SHP77 treated with DMSO at 0.1 percent for 48 hours (cell line): Measurements from ENCODE around the gene KLF13.

ENCODE experiments used
- DNase-seq: peaks from one replicate; lab custom pipeline; 2025; lab: John Stamatoyannopoulos, UW

KLF13 gene

DNA sequence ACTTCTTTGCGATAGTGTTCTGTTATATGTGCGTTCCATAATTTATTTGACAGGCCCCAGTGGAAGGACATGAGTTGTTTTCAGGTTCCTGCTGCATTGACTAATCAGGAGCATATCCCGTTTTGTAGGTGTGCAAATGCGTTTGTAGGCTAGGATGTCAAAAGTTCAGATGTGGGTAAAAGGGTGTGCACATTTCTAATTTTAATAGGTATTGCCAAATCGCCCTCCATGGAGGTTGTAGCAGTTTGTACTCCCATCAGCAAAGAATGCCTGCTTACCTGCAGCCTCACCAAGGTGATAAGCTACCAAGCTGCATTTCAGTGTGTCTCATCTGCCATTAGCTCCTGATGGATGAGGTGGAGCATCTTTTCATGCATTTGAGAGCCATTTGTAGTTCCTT is 36.3 kb downstream of the KLF13 start:
- DNase-seq = no peak

GRCh38 chr15:31364301-31365031 is 37.8 kb downstream of the KLF13 start:
- DNase-seq = no peak

GRCh38 chr15:31365032-31365654 is 38.5 kb downstream of the KLF13 start:
- DNase-seq = no peak

GRCh38 chr15:31365655-31366127 is 39.1 kb downstream of the KLF13 start:
- DNase-seq = no peak

DNA sequence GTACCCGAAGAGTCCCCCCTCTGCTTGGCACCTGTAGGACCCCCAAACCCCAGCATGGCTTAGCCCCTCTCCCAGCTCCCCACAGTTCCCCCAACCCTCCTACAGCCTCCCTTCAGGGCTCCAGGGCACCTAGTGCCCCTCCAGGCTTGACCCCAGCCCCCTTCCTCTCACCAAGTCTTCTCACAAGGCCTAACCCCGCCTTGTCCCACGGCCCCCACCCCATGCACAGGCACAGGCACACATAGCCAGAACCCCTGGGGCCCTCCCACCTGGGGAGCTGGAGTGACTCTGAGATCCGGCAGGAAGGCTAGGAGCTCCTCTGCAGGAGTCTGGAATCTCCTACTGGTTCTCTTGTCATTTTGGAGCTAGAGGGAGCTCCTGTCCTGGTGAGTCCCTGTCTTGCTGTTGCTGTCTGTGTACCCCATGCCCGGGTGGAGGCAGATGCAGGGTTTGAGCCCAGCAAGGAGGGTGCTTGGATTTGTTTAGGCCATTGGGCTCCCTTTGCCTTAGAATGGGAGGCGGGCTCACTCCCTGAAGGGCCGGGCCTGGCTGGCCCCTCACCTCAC is 39.6 kb downstream of the KLF13 start:
- no peak for DNase-seq

GRCh38 chr15:31367021-31367729 is 40.5 kb downstream of the KLF13 start:
- no peak for DNase-seq

DNA sequence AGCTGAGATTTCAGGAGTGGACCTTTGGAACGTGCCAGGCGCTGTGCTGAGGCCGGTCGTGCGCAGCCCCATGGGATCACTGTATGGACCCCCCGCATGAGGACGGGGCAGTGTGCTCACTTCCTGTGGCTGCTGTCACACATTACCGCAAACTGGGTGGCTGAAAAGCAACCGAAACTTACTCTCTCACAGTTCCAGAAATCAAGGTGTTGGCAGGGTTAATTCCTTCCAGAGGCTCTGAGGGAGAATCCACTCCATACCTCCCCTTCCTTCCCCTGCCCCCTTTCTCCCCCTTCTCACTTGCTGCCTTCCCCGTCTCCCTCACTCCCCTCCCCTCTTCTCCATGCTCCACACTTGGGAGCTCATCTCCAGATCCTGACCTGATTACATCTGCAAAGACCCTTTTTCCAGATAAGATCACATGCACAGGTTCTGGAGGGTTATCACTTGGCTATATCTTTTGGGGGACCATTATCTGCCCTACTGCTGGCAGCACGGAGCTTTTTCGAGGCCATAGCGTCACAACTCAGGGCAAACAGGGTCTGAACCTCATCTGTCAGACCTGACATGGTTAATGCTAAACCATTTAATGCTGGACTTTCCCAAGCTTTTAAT is 41.2 kb downstream of the KLF13 start:
- no peak for DNase-seq

DNA sequence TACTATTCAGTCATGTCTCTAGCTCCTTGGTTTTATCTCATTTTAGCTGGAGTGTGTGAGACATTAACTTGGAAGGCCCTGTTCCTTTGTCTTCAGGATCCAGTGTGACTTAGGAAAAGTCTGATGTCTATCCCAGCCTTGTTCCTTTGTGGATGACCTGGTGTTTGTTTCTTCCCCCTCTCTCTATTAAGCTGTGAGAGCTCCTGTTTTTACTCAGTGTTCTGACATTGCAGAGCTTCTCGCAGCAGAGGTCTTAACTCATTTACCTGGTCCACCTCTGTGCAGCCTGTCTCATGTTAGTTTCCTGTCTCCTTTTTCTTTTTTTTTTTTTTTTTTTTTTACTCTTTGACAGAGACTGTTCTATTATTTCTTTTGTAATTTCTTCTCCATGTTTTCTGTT is 43.1 kb downstream of the KLF13 start:
- DNase-seq = no peak

DNA sequence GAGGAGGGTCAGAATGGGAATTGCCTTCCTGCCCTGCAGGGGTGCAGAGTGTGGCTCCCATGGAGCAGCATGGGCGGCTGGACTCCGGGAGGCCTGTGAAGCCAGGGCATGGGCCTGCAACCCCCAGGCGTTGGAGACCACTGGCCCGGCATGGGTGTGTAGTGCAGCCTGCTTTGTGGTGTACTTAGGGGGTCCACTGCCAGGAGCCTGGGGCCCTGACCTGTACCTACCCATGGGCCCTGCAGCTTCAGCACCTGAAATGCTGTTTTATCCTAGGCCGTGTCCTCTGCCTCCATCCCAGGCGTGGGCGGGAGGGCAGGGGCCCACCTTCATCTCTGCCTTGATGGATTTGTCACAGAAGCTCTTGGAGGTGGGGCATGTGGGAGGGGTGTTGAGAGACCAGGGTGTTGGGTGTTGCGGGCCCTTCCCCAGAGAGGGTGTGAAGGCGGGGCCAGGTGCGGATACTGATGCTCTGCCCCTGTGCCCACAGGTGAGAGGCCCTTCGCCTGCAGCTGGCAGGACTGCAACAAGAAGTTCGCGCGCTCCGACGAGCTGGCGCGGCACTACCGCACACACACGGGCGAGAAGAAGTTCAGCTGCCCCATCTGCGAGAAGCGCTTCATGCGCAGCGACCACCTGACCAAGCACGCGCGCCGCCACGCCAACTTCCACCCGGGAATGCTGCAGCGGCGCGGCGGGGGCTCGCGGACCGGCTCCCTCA is 45.0 kb downstream of the KLF13 start:
- no peak for DNase-seq

- DNase-seq = peak; percentile 49
Observed at GRCh38 chr15:31372635-31373091, 46.0 kb downstream of the KLF13 start.

GRCh38 chr15:31373096-31373865 is 46.6 kb downstream of the KLF13 start:
- DNase-seq = no peak

- no peak for DNase-seq
Observed at GRCh38 chr15:31373970-31374369, 47.3 kb downstream of the KLF13 start.

- DNase-seq = no peak
Observed at GRCh38 chr15:31374489-31374888, 47.9 kb downstream of the KLF13 start.

DNA sequence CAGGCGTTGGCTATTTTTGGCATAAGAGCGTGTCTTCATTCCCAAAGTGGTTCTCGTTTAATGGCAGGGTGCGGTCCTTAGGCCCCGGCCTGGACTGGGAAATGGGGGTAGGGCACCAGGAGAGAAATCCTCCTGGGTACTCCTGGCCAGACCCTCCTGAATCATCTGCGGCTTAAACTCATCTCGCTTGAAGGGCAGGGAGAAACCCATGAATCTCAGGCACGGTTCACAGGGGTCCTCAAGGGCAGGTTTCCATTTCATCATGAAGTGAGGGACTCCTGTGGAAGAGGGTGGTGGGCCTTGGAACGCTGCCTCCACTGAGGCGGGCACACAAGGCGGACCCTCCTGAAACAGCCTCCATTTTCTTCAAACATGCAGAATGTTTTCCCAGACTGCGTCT is 48.4 kb downstream of the KLF13 start:
- no peak for DNase-seq

DNA sequence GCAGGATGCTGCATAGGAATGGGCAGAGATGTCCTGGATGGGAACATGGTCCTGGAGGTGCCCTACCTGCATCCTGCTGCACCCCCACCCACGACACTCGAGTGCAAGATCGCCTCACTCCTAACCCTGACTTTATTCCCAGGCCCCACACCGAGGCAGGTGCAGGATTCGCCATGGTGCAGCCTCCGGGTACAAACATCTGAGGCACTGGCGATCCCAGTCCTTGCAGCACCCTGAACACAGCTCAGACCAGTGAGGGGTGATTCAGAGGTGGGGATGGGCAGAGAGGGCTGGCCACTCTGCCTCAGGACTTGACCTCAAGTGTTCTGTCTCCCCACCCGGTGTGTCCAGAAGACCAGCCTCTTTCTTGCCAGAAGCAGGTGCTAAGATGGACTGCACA is 49.1 kb downstream of the KLF13 start:
- no peak for DNase-seq

GRCh38 chr15:31376511-31376910 is 49.9 kb downstream of the KLF13 start:
- DNase-seq = no peak

GRCh38 chr15:31377030-31377429 is 50.4 kb downstream of the KLF13 start:
- no peak for DNase-seq

GRCh38 chr15:31378363-31378903 is 51.8 kb downstream of the KLF13 start:
- no peak for DNase-seq

DNA sequence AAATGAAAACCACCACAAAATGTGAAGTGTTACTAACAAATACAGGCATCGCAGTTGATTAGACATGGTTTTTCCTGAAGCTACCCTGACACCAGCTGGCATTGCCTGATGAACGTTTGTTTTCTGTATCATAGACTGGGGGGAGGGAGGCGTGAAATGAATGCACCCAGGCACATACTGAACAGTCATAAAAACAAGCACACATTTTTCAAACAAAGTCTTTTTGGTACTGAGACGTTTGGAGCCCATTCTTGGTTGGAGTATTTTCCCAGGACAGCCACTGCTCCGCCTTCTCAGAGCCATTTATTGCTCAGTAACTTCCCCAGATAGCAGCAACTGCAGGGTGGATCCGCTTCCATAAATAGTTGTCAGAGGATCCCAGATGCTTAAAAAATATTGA is 52.4 kb downstream of the KLF13 start:
- DNase-seq = no peak

DNA sequence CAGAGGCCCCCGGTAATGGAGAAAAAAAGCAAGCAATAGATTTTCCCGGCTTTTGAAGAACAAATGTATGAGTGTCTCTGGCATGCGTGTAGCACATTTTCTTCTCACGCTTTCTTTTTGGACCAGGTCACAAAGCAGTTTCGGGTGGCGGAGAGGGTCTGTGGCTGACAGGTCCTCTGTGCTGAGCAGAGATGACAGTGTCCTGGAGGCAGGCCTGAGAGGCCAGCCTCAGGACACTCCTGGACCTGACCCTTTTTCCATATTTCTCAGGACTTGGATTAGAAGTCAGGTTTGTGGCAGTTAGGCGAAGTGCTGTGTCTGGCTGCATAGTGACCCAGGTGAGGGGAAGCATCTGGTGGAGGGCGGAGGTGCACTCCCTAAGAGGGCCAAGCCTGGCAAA is 52.9 kb downstream of the KLF13 start:
- no peak for DNase-seq
